GM19328 (cell line): ENCODE results near the gene NUMA1.
A peak's percentile ranks its signal among the peaks of the same experiment; 100 is the strongest.

ENCODE experiments used
- ATAC-seq: cut with Tn5 transposase; IDR thresholded peaks from one replicate; pipeline ENCODE4 v1.9.1; 2021; ENCODE audit warnings: mild to moderate bottlenecking, moderate library complexity; ENCODE audit not compliant: unreplicated experiment

Gene NUMA1, protein sequence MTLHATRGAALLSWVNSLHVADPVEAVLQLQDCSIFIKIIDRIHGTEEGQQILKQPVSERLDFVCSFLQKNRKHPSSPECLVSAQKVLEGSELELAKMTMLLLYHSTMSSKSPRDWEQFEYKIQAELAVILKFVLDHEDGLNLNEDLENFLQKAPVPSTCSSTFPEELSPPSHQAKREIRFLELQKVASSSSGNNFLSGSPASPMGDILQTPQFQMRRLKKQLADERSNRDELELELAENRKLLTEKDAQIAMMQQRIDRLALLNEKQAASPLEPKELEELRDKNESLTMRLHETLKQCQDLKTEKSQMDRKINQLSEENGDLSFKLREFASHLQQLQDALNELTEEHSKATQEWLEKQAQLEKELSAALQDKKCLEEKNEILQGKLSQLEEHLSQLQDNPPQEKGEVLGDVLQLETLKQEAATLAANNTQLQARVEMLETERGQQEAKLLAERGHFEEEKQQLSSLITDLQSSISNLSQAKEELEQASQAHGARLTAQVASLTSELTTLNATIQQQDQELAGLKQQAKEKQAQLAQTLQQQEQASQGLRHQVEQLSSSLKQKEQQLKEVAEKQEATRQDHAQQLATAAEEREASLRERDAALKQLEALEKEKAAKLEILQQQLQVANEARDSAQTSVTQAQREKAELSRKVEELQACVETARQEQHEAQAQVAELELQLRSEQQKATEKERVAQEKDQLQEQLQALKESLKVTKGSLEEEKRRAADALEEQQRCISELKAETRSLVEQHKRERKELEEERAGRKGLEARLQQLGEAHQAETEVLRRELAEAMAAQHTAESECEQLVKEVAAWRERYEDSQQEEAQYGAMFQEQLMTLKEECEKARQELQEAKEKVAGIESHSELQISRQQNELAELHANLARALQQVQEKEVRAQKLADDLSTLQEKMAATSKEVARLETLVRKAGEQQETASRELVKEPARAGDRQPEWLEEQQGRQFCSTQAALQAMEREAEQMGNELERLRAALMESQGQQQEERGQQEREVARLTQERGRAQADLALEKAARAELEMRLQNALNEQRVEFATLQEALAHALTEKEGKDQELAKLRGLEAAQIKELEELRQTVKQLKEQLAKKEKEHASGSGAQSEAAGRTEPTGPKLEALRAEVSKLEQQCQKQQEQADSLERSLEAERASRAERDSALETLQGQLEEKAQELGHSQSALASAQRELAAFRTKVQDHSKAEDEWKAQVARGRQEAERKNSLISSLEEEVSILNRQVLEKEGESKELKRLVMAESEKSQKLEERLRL (N-terminal part only)

DNA sequence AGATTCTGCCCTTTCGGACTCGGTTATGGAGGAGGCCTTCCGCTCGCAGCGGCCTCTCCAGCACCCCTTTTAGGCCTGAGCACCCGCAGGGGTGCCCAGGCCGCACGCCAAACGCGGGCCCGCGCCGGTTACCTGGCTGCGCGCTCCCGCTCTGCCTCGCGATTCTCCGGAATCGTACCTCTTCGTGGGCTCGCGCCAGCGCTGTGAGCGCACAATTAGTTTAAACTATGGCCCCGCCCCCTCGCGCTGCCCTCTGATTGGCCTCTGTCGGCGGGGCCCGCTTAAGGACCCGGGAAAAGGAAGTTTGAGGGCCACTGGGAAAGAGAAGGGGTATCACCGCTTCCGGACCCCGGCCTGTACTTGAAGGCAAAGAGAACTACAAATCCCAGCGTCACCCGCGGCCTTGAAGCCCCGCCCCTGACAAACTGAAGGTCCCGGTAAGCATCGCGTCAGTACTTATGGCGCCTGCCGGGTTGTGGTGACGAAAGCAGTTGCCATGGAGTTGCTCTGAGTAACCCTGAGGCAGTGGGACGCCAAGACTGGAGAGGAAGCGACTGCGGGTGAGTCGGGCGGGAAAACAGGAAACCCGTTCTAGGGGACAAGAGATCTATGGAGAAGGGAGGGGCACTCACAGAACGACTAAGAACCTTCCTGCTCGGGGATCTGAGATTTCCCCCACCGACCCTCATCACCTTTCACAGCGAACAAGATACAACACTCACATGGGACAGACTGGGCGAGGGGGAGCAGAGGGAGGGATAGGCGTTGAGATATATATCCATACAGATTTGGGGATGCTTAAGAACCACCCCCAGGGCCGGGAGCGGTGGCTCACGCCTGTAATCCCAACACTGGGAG, at the start of gene NUMA1, which contains the start of gene LRRC51:
Gene NUMA1, minus strand, starts transcription at position 217 of the 858 bp plus-strand sequence. CDS start 44,599 bp downstream, outside the sequence.
Gene LRRC51, plus strand, starts transcription at position 525 of the 858 bp plus-strand sequence. CDS start 8,234 bp downstream, outside the sequence.
- peak; percentile 91 for ATAC-seq

DNA sequence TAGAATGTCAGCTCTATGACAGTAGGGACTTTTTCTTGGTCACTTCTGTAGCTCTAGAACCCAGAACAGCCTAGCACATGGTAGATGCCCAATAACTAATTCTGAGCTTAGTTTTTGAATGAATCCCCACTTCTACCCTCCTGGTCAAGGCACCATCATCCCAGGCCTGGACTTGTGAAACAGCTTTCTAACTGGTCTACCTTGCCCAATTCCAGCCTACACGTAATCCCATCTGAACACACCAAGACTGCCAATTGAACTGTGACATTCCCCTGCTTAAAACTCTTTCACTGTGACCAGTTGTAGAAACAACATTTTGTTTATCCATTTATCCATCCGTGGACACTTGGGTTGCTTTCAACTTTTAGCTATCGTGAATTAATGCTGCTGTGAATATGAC, 49.0 kb upstream of the NUMA1 start:
- no peak for ATAC-seq

DNA sequence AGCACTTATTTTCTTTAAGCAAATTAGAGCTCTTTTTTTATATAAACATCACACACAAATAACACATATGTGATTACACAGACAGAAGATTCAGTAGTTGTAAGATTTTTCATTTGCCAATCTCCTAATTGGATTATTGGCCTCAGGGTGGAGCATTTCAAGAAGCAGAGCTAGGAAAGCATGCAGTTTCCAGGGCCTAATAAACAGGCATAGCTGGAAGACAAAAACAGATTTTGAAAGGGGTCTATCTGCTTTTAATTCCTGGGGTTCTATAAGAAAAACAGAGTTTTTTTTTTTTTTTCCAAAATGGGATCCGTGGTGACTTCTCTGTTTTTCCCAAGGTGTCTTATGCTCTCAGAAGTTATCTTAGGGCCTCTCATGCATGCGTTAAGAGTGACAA, 47.6 kb upstream of the NUMA1 start:
- ATAC-seq = no peak

DNA sequence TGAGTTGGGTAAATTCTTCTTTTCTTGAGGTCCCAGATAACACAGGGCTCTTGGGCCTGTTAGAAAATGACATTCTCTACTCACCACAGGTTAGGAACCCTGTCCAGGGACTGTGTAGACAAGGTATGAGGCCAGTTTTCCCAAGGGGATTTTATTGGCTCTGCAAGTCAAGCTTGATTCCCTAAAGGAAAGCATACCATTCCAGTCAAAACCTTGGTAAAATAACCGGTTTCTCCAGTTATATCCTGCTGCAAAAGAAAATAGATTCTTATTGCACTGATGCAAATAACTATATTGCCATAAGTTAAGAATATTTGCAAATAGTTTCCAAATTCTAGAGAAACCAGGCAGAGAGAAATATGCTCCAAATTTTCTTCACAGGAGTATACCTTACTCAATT, 45.6 kb upstream of the NUMA1 start:
- ATAC-seq = no peak

DNA sequence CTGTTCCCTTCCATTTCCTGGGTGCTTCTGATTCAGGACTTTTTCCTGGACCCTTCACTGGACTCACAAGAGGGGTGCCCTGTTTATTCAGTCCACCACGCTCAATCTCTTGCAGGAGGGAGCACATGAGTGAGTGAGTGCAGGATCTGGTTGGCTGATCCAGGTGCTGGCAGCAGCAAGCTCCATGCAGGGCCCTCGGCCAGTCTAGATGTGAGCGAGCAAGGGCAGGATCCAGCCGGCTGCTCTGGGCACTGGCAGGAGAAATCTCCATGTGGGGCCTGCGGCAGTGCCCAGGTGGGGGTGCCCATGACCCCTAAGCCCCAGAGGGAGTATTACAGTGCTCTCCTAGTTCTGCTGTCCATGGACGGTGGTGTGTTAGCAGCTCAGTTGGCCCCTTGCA, 43.7 kb upstream of the NUMA1 start:
- ATAC-seq = no peak

DNA sequence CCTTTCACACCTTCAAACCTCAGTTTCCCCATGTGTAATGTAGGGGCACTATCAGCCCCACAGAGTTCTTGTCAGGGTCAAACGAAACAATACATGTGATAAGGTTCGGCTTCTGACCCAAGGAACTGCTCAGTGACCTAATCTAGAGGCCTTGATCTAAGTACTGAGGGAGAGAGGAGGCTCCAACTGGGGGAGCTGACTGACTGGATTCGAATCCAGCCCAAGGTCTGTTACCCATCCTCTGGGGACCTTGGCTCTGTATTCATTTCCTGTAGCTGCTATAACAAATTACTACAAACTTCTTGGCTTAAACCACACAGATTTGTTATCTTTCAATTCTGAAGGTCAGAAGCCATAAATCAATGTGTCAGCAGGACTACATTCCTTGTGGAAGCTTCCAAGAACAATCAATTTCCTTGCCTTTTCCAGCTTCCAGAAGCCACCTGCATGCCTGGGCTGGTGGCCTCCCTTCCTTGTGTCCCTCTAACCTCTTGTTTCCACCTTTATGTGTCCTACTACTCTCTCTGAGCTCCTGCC, 42.8 kb upstream of the NUMA1 start:
- ATAC-seq = no peak

DNA sequence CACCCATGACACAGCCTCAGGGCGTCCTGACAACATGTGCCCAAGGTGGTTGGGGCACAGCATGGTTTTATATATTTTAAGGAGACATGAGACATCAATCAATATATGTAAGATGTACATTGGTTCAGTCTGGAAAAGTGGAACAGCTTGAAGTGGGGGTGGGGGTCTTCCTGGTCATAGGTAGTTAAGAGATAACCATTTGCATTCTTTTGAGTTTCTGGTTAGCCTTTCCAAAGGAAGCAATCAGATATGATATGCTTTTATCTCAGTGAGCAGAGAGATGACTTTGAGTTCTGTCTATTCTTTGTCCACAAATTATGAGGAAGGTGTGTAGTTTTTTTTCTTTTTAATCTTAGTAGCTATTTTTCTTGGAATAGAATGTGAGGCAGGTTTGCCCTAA, 42.3 kb upstream of the NUMA1 start:
- no peak for ATAC-seq

DNA sequence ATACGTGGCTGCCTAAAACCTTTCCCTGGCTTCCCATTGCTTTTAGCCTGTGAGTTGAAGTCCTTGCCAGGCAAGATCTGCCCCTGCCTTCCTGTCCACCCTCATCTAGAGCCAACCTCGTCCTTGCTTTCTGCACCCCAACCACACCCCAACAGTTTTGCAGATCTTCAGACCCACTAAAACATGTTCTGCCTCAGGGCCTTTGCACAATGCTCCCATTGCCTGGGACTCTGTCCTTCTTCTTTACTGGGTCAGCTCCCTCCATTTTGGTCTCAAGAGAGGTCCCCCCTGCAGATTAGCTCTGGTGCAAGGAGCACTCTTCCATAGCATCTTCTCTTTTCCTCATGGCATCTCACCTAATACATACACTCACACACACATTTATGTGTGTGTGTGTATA, 40.6 kb upstream of the NUMA1 start:
- no peak for ATAC-seq

DNA sequence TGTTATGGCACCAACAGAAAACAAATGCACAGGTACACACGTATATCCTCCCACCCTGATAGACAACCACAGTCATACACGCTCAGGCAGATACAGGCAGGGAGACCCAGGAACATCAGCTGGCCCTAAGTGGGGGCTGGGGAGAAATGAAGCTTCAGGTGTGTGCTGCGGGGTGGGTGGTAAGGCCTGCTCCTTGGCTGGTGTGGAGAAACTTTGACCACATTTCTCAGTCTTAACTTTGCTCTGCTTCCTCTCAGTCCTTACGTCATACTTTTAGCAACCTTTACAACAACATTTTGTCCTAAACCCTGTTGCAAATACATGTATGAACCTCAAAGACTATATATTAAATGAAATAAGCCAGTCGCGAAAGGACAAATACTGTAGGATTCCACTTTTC, 38.9 kb upstream of the NUMA1 start:
- ATAC-seq = no peak

DNA sequence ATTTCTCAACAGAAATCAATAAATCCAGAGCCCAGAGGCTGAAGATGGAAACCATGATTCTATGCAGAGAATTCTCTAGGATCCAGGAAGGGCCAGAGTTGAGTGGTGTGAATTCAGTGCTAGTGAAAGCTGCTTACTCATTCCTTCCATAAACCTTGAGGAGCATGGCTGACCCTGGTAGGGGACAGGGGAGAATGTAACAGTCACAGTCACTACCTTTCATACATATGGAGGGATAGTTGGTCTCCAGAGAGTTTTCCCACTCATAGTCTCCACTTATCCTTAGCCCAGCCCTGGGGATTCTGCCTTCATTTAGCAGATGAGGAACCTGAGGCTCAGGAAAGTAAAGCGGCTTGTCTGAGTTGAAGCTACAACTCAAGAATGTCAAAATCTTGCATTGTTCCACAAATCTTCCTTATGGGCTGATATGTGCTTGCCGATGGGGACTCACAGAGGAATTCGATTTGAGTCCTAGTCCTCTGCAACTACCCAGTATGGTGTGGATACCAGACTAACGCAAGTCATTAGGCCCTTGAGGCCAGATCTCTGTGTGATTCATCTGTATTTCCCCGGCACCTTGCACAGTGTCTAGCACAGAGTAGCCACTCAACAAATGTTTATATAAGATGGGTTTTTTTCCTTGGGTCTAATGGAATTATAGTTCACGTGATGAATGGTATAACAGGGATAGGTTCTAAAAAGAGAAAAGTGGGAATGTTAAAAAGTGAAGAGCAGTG, 35.8 kb upstream of the NUMA1 start:
- no peak for ATAC-seq

DNA sequence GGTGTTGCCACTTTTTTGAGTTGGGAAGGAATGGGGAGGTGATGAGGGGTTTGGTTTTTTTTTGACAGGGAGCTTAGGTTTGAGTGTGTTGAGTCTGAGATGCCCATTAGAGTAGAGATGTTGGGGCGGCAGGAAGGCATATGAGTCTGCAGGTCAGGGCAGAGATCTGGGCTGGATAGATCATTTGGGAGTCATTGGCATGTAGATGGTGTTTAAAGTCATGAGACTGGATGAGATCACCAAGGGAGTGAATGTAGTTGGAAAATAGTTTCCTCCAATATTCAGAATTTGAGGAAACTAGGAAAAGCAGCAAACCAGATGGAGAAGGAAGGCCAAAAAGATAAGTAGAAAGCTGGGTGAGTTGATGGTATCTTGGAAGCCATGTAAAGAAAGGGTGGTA, 34.2 kb upstream of the NUMA1 start:
- ATAC-seq = no peak

DNA sequence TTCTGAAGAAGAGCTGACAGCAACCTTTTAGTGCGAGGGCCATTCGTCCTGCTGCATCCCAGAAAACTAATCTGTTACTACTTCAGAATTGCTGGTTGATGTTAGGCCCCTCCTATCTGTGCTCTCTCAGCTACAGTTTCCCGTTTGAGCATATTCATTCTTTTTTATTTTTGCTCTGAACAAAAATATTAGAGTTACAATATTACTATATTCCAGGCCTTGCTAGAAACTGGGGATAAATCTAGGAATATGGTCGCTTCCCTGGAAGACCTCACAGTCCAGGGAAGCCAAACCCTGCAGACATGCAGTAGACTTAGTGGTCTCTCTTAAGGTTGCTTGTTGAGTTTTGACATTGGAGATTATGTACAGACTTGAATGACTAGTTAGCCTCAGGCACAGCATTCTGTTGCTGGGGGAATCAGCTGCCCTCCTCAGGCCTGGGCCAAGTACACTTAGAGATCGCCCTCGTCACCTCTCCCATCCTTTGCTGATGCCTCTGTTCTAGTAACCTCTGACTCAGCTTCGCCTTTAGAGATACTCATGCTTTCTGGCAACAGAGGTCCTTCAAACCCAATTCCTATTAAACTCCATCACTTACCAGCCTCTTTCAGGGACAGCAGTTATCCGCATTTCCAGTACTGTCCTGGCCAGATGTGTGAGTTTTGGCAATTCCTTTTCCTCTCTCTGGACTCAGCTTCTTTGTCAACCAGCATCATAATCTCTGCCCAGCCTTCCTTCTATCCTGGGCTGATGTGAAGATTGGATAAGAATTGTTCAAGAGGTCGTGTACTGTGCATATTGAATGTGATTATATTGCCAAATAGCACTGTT, 32.9 kb upstream of the NUMA1 start:
- ATAC-seq = no peak

DNA sequence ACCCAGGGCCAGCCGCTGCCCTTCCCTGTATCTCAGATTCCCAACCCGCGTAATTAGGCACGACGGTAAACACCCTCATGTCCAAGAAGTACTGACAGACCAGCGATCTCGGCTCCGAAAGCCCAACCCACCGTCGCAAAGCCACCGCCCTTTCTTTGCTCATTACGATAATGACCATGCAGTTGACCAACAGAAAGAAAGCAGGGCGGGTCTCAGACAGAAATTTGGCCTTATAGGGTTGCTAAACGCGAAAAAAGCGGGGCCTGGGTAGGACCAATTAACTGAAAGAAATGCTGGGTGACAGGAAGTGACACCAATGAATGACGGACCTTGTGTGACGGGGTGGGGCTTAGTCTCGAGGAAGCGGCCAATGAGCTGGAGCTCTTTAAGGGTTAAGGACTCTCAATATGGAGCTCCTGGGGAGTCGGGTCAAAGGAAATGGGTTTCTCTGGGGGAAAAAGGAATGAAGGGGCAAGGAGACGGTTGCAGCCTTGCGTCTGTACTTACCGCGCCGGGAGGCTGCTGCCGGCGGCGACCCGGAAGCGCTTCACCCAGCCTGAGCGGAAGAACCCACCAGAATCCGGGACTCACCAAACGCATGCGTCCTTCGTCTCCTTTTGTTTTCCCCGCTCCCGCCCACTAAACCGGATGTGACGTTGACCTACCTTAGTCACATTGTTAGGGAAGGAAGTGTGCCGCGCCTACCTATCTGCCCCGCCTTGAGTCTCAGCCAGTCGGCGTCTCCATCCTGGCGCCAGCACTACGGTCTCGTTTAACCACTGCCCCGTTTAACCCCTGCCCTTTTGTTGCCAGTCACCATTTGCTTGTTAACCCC, 32.0 kb upstream of the NUMA1 start, which contains the start of gene ANAPC15:
Gene ANAPC15, minus strand, starts transcription at position 553 of the 835 bp plus-strand sequence. CDS start 1,419 bp downstream, outside the sequence.
- peak; percentile 74 for ATAC-seq

DNA sequence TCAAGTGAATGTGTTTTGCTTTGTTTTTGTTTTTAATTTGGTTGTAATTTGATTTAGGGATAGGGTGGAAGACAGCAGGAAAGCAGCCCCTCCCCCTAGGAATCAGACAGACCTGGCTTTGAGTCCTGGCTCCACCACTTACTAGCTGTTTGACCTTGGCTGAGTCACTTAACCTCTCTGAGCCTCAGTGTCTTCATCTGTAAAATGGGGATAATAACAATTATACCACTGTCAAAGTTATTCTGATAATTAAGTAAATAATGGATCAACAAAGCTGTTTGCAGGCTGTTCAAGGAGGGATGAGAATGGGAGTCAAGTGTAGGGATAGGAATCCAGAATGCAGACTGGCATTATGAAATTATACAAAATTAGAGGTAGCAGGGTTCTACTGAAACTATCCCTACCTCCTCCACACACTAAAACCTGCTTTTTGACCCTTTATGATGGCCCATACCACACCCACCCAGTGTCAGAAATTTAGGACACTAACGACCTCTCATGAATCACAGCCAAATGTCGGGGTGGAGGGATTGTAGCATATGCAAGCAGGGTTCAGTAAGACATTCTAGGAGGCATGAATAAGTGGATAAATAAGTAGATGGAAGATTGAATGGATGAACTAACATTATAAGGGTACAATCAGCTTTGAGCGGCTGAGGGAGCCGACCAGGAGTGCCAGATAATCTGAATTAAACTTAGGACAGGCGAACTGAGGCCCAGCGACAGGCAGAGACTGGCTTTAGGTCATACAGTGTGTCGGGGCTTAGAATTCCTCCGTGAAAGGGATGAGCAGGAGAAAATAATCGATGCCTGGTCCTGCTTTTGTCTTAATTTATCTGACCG, 31.2 kb upstream of the NUMA1 start:
- peak; percentile 2 for ATAC-seq

DNA sequence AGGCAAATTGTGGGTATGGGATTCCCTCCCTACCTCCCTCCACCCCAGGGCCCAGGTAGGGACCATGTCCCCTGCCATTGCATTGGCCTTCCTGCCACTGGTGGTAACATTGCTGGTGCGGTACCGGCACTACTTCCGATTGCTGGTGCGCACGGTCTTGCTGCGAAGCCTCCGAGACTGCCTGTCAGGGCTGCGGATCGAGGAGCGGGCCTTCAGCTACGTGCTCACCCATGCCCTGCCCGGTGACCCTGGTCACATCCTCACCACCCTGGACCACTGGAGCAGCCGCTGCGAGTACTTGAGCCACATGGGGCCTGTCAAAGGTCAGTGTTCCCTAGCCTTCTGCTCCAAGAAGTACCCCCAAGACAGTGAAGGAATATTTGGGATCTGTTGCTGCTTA, 25.5 kb upstream of the NUMA1 start, which contains the start of gene TOMT:
Gene TOMT, plus strand, starts transcription at position 37 of the 400 bp plus-strand sequence. Its CDS starts 28 bp downstream, at position 65.
- ATAC-seq = no peak

DNA sequence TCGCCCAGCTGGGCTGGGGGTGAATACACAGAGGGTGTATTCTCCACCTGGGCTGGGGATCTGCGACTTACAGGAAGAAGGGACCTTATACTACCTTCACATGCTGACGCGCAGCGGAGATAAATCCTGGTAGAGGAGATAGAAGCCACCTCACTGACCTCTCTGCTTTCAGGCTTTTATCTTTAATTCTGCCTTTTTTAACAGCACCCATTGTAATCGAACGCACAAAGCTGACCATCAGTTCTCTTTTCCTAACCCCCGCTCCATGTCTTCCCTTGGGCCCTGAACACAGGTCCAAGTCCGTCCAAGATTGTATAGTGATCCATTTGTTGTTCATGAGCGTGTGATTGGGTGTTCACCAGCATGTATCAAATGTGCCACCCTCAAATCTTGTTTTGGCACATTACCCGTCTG, 23.4 kb upstream of the NUMA1 start:
- no peak for ATAC-seq
